H7 (cell line): Measurements from ENCODE around the gene PPP1R13B. TPM values are rescaled to one million over a fixed set of nuclear protein-coding genes. Genes with fewer than 3 reads are reported as not detected.
"Not testable (repeated sequence)": the region's sequence is repeated elsewhere in the genome, so short reads cannot be mapped to it uniquely, and the experiment has no call there.

ENCODE experiments used
- DNase-seq: peaks from one replicate; pipeline ENCODE4 v3.0.0; 2012
- H3K27me3 ChIP-seq: 2 replicates; pipeline ENCODE4 v1.6.0; 2011; ENCODE audit warnings: mild to moderate bottlenecking, low read length; ENCODE audit not compliant: control insufficient read depth, insufficient read depth
- H3K36me3 ChIP-seq: replicated peaks from 2 replicates; pipeline ENCODE4 v1.5.1; 2011; ENCODE audit warnings: low read length; ENCODE audit not compliant: control insufficient read depth, insufficient read depth
- H3K4me3 ChIP-seq: 2 replicates; pipeline ENCODE4 v1.5.1; 2011; ENCODE audit warnings: low read depth, mild to moderate bottlenecking, control low read depth, low read length, moderate library complexity; ENCODE audit not compliant: insufficient read depth
- total RNA-seq: library from RNA; depleted of rRNA; stranded (reverse); fragments of >200 nt; shearing (Covaris generic); gene quantifications from 2 replicates; pipeline ENCODE4 v1.2.3, GENCODE V29; 2014

The PPP1R13B gene
- total RNA-seq, 1 experiment from 2014 or later: 2.8 TPM

GRCh38 chr14:103856607-103857006 lies 9.2 kb upstream of the PPP1R13B start:
- peak; percentile 51 for DNase-seq
- Histone ChIP-seq H3K4me3 (no peak overlapping the region), H3K27me3 (no peaks in the 10 kb centered on the region), H3K36me3 (no peaks in the 10 kb centered on the region)

DNA sequence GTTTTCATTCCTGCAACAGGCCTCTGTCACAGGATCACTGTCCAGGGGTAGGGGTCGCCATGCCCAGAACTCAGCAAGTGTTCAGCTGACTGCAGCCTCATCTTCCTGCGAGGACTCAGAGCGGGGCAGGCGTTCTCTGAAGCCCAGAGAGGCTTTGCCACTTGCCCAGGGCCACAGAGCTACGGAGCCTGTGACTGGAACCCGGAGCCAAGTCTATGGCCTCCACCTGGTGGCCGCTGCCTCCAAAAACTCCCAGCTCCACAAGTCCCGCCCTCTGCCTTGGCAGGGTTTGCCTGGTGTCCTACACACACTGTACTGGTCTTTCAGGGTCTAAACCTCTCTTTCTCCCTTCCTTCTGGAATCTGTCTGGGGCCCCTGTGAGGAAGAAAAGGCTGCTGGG lies 8.7 kb upstream of the PPP1R13B start:
- peak; percentile 61 for DNase-seq
- Histone ChIP-seq H3K4me3 (no peak overlapping the region), H3K27me3 (no peaks in the 10 kb centered on the region), H3K36me3 (no peaks in the 10 kb centered on the region)

DNA sequence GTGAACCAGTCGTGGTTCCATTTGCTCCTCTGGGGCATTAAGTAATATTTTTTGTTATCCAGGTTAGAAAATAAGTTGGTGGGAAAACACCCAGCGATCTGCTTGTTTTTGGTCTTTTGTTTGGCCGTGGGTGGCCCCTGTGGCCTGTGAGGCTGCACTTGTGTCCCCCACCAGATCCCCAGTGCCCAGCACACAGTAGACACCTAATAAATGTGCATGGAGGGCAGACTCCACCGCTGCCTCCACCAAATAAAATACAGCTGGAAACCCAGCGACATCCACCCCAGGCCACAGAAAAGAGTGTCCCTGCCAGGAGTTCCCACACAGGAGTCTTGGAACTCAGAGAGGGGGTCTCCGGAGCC lies 8.3 kb upstream of the PPP1R13B start:
- Histone ChIP-seq H3K36me3 (no peaks in the 10 kb centered on the region), H3K4me3 (no peak overlapping the region), H3K27me3 (no peaks in the 10 kb centered on the region)
- no peak for DNase-seq

DNA sequence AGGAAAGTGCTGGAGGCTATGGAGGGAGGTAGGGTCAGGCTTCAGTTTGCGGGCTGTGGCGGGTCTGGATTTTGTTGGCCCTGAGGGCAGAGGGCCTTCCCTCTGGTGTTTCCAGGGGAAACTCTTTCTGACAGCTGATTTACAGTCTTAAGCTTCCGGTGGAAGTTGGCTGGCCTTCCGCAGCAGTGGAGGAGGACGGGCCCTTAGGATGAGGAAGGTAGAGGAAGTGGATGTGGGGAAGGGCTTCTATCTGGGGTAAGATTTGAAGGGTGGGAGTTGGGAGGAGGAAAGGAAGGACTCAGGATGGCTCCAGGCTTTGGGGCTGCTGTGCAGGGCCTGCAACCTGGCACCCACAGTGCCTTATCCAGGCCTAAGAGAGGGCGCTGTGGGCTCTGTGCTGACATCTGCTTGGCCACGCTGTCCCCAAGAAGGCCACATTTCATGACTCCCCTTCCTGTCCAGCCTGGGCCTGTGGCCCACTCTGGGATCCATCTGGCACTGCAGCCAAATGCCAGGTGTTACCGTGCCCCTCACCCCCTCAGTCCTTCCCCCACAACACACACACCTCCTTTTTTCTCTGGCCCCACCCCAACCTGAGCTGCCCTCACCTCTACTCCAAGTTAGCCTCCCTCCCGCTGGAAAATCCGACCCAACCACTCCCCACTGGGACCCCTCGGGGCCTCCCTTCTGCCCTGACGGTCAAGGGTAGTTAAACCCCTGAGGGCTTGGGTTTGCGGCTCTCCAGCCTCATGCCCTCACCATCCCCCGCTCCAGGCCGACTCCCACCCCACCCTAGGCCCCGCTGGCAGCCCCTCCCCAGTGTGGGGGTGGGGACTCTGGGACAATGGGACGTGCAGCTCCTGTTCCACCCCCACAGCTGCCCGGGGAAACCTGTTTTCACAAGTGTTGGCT lies 7.7 kb upstream of the PPP1R13B start:
- Histone ChIP-seq H3K27me3 (no peaks in the 10 kb centered on the region), H3K4me3 (no peak overlapping the region), H3K36me3 (no peaks in the 10 kb centered on the region)
- peak; percentile 89 for DNase-seq

GRCh38 chr14:103854017-103854808 lies 6.8 kb upstream of the PPP1R13B start:
- H3K36me3 ChIP-seq: no peaks in the 10 kb centered on the region
- DNase-seq: peak; percentile 15
- H3K27me3 ChIP-seq: peaks cover 2% of the 10 kb centered on the region; the same call in 1 of the 2 replicates
- no peak overlapping the region for H3K4me3 ChIP-seq

- no peak for DNase-seq
- no peaks in the 10 kb centered on the region for H3K36me3 ChIP-seq
- H3K4me3 ChIP-seq: no peak overlapping the region
- peaks cover 32% of the 10 kb centered on the region for H3K27me3 ChIP-seq
Measured at GRCh38 chr14:103849151-103849886, 1.9 kb upstream of the PPP1R13B start.

DNA sequence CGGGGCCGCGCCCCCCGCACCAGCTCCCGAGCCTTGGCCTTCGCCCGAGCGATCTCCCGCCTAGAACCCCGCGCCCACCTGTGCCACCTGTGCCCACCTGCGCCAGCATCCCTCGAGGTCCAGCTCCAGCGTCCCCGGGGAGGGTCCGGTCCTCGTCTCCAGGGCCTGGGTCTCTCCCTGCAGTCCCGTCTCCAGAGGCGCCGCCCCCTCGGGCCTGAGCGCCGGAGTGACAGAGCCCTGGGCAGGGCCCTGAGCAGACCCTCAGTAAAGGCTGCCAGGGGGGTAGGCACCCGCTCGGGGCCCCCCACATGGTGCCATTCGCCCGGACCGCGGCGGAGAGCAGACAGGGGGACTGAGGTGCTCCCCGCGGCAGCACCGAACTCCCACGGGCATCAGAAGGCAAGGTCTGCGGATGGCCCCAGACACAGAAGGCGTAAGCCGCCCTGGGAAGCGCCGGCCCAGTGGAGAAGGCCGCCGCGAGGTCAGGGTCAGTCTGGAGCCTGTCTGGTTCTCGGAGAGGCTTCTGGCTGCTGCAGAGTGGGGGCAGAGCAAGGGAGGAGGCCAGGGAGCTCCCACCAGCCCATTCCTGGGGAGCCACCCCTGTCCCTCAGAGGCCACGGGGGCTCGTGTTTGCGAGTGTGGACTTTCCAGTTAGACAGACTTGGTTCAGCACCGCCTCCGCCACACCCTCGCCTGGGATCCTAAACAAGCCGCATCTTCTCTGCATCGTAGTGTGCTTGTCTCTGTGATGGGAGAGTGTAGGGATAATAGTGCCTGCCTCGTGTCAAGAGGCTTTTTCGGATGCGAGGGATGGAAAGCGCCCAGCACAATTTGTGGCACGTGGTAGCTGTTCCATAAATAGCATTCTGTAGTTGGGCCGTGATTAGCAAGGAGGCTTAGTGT lies 1.1 kb upstream of the PPP1R13B start:
- DNase-seq: peak; percentile 87
- peak overlapping the region; percentile 74 for H3K4me3 ChIP-seq
- peaks cover 32% of the 10 kb centered on the region for H3K27me3 ChIP-seq
- no peaks in the 10 kb centered on the region for H3K36me3 ChIP-seq

- no peaks in the 10 kb centered on the region for H3K36me3 ChIP-seq
- H3K27me3 ChIP-seq: peaks cover 32% of the 10 kb centered on the region
- peak; percentile 85 for DNase-seq
- H3K4me3 ChIP-seq: peak overlapping the region; percentile 64
Measured at GRCh38 chr14:103846543-103847450, 578 bp downstream of the PPP1R13B start.

DNA sequence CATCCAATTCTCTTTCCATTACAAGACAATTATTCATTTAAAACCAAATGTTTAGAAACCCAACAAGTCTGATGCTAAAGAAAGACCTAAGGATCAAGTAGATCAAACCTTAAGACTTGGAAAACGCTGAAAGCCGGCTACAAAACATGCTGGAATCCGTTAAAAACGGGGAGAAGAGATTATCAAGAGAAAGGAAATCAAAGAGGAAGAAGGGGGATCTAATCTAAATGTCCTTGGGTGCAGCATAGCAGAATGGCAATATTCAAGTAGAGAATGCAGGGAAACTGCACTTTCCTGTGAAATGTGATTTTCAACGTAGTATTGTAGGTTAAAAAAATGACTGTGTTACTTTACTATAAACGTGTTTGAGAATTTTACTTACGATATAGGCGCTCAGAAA lies 1.3 kb downstream of the PPP1R13B start:
- H3K27me3 ChIP-seq: peaks cover 32% of the 10 kb centered on the region
- peak; percentile 16 for DNase-seq
- H3K36me3 ChIP-seq: no peaks in the 10 kb centered on the region
- no peak overlapping the region for H3K4me3 ChIP-seq

- H3K27me3 ChIP-seq: peaks cover 32% of the 10 kb centered on the region
- no peak for DNase-seq
- no peaks in the 10 kb centered on the region for H3K36me3 ChIP-seq
- no peak overlapping the region for H3K4me3 ChIP-seq
Measured at GRCh38 chr14:103845327-103845726, 2.0 kb downstream of the PPP1R13B start.

DNA sequence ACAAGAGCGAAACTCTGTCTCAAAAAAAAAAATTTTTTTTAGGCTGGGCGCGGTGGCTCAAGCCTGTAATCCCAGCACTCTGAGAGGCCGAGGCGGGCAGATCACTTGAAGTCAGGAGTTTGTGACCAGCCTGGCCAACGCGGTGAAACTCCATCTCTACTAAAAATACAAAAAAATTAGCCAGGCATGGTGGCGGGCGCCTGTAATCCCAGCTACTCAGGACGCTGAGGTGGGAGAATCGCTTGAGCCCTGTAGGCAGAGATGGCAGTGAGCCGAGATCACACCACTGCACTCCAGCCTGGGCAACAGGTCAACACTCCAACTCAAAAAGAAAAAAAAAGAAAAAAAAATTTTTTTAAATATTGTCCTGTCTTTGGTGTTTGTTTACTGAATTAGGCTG lies 6.1 kb downstream of the PPP1R13B start:
- H3K27me3 ChIP-seq: peaks cover 12% of the 10 kb centered on the region
- not testable (repeated sequence) for H3K36me3 ChIP-seq, DNase-seq, H3K4me3 ChIP-seq

DNA sequence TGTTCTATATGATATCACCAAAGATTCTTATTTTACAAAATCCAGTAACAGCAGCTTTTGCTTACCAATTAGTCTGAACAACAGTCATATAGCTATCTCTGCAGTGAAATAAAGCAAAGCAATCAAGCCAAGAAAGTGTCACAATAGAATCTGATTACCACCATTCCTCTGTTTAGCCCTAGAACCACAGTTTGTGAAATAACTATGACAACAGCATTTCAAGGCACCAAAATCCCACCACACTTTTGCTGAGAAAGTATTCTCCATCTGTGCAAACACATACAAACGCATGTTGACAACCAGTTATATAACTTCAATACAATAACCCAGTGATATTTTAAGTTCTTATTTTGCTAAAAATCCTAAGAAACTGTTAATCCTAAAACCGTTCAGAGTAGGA lies 7.4 kb downstream of the PPP1R13B start:
- DNase-seq: no peak
- Histone ChIP-seq H3K27me3 (peaks cover under 1% of the 10 kb centered on the region; the same call in 1 of the 2 replicates), H3K4me3 (no peak overlapping the region), H3K36me3 (no peaks in the 10 kb centered on the region)

DNA sequence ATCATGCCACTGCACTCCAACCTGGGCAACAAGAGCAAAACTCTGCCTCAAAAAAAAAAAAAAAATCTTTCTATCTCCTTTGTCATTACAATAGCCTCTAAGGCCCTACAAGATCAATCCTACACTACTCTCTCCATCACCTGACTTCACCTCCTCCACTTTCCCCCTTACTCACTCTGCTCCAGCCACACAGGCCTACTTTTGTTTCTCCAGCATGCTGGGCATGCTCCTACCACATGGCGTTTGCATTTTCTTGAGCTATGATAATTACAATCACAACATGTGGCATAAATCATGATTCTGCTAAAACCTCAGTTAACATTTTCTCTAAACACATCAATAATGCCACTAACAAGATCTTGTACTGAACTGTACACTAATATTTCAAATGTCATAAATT lies 7.8 kb downstream of the PPP1R13B start:
- Histone ChIP-seq H3K4me3 (no peak overlapping the region), H3K36me3 (no peaks in the 10 kb centered on the region), H3K27me3 (no peaks in the 10 kb centered on the region)
- no peak for DNase-seq
